Inflammatory macrophage treated with lipopolysaccharide for 1 hour (primary cell): ENCODE measurements around the gene PLEKHH1.
A peak's percentile ranks its signal among the peaks of the same experiment; 100 is the strongest.

Experiments
- DNase-seq, 2 donors: peaks; one replicate each; pipeline ENCODE4 v3.0.0-alpha.2; 2020 to 2022

Gene PLEKHH1

DNA sequence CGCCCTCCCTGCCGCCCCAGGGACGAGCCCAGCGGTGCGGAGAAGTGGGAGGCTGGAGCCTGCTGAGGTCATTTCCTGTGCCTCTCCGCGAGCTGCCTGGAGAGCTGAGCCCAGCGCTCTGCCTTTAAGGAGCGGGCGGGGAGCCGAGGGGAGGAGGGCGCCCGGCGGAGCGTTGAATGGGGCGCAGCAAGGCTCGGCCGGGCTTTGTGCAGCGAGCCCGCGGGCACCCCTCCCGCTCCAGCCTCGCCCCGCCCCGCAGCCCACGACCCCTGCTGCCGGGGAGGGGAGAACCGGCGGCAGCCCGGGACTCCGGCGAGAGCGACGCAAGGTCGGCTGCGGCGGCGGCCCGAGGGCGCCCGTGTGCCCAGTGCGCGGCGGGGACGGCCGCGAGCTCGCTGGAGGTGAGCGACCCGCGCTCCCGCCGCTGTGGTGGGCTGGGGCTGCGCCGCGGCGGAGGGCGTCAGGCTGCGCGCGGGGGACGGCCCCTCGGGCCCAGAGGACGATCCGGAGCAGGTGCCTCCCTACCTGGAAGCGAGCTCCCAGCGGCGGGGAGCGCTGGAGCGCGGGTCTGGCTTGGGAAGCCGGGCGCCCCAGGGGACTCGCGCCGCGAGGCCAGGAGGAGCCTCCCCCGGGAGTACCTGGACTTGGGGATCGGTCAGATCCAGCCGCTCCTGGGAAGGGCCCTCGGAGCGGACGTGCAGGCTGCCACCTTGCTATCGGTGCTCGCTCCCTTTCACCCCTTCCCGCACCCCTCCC lies at the start of gene PLEKHH1:
TSS of gene PLEKHH1 (plus strand) at position 293 of the 756 bp plus-strand sequence. CDS start 8,578 bp downstream, outside the sequence.
- peak; percentile 74 to 78 for DNase-seq

DNA sequence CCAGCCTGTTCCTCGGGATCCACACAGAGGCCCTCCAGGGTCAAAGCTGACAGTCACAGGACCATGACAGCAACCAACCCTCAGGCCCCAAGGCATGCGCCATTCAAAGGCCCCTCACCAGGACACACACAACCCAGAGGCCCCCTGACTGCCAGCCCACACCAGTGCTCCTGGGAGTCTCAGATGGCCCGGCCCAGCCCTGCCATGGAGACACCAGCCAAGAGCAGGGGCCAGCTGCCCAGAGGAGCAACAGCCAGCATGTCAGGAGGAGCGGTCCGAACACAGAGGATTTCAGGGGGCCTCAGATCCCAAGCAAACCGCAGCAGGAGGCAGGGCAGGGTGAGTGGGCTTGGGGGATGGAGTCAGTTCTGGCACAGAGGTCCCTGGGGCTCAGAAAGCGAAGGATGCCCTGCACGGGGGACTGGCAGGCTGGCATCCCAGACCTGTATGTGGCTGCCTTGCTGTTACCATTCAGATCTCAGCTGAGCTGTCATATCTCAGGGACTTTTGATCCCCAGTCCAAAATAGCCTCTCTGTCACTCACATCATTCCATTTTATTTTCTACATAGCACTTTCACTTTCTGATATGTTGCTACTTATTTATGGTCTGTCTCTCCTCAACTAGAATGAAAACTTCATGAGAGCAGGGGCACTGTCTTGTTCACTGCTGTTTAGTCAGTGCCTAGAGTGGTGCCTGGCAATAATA lies 49.4 kb upstream of the PLEKHH1 start:
- DNase-seq: no peak

DNA sequence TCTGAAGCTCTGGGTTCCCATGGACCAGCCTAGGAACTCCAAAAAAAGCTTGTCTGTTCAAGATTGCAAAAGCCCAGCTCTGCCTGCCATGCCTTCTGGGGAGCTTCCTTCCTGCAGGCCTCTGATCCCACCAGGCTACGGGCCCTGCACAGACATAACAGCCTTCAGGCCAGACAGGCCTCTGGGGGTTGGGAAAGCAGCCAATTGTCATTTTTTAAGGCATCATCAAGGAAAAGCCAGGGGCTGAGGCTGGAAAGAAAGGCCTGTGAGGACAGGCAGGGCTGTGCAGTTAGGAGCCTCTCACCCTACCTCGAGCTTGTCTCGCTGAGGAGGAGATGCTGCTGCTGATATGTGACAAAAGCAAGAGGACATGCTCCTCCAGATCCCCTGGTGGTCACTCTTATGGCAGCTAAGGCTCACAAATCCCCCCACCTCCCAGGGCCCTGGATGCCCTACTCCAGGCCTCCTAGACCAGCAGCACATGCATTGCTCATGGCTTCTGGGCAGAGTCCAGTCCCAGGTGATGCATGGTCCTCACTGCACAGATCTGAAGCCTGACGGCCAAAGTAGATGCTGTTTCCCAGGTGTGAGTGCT lies 47.5 kb upstream of the PLEKHH1 start:
- no peak for DNase-seq

DNA sequence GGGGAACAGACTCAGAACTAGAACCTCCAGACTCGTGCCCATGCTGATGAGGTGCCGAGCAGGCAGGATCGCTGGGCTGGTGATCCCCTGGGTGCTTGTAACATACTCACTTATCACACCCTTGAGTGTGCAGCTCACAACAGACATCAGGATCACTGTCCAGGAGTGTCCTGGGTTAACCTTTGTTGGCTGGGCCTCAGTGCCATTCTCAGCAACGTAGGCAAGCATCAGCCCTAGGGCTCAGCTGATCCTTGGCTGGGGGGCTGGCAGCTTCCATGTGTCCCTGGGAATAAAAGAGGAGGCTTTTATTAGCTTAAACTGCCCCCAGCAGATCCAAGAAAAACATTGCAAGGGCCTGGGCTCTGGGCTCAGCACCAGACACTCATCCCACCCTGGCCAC lies 46.2 kb upstream of the PLEKHH1 start:
- DNase-seq: no peak

- DNase-seq: no peak
These were observed 45.8 kb upstream of the PLEKHH1 start for GRCh38 chr14:67487332-67487731.

- DNase-seq: peak; percentile 40 to 61
These were observed 44.9 kb upstream of the PLEKHH1 start, which contains the start of gene TMEM229B for GRCh38 chr14:67487937-67488893. Gene TMEM229B, minus strand, starts transcription at chr14:67488721. Its CDS starts 14,798 bp downstream, at chr14:67473923.

DNA sequence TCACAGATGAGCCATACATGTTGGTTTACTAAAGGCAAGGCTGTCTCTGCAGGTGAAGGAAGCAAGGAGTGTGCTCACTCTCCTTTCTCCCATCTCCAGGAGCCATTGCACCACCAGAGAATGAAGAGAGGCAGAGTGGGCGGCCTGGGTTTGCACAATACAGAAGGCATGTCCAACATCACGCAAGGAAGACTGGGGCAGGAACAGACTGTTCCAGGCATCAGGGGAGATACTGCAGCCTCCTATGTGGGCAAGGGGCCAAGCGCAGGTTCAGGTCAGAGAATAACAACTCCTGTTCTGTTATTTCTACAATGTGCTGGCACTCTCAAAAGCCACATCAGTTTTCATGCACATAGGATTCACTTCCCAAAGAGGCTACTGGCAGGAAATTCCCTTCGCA lies 42.9 kb upstream of the PLEKHH1 start:
- DNase-seq: peak; percentile 56 to 69

GRCh38 chr14:67491285-67491684 lies 41.8 kb upstream of the PLEKHH1 start:
- DNase-seq: no peak

GRCh38 chr14:67491741-67492507 lies 41.2 kb upstream of the PLEKHH1 start:
- DNase-seq: no peak

GRCh38 chr14:67492538-67492937 lies 40.6 kb upstream of the PLEKHH1 start:
- no peak for DNase-seq

DNA sequence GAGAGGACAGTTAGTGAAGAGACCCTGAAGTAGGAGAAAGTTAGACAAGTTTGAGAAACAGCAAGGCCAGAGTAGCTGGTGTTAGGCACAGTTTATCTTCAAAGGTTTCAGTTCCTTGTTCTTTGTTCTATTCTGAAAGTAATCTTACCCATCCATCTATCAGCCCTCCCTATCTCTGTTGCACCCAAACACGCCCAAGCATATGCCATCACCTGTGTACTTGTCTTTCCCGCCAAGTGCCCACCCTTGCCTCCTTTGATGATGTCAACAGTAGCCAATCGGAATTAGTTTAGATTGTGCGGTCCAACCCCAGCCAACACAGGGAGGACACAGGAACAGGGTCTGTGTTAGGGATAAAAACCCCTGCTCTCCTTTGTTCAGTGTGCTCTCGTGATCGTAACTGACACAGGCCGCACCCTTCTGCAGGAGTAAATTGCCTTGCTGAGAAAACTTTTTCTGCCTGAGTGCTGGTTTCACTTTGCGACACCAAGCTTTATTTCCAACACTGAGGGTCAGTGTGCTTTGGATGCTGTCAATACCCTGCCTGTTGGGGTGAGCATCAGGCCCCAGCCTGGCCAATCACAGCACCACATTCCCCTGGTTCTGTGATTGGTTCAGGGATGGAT lies 39.9 kb upstream of the PLEKHH1 start:
- DNase-seq: no peak

DNA sequence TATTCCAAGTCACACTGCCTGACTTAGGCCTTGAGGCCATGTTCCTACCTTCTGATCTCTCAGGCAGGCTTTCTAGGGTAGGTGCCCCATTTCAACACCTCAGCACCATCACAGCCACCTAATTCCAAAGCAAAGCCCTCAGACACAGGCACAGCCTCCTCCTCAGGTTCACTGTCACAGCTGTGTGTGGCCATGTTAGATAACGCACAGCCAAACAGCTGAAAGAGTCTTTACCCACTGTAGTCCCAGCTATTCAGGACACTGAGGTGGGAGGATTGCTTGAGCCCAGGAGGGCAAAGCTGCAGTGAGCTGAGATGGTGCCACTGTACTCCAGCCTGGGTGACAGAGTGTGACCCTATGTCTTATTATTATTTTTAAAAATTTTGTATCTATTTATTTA lies 37.3 kb upstream of the PLEKHH1 start:
- DNase-seq: no peak

DNA sequence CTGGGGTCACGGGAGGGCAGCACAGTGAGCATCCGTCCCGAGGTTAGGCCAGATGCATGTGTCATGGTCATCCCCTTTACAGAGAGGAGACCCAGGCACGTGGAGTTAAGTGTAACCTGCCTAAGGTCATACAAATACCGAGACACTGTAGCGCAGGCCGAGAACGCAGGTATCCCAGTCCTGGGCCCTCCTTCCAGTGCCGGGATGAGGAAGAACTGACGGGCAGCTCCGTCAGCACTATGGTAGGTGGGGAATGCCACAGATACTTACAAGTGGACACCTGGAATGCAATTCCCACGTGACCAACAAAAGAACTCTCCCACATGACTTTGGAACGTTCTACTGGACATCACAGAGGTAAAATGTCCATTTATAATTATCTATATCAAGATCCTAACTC lies 35.9 kb upstream of the PLEKHH1 start:
- no peak for DNase-seq

DNA sequence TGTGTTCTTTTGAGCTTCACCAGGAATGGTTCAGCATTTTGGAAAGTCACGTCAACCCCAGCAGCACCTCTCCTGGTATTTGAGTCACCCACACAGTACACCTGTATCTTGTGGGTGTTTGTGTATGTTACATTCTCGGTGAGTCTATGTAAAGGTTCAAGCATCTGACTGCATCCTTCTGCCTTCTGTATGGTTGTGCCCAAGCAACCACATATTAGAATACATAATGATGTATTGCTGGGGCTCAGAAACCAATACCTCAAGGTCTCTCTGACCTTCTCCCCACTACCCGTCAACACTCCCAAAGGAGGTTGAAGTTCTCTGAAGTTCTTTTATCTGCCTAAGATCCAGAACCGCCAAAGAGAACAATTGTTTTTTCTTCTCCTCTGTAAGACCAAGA lies 35.4 kb upstream of the PLEKHH1 start:
- DNase-seq: no peak

- no peak for DNase-seq
These were observed 32.1 kb upstream of the PLEKHH1 start for GRCh38 chr14:67500981-67501380.

DNA sequence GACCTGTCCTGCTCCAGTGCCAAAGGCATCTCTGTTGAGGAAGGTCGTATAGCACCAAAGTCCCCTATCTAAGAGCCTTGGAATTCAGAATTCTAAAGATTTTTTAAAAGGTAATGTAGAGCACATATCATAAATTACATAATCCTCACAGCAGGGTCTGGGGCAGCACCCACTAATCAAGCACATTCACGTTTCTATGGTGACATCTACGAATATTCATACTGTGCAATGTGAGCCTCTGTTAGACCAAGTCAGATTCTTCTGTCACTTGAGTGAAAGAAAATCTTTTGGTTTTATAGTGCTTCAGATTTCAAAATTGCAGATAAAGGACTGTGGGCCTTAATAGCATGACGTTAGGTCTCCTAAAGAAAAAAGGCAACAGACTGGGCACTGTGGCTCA lies 31.4 kb upstream of the PLEKHH1 start:
- no peak for DNase-seq

GRCh38 chr14:67502867-67503266 lies 30.2 kb upstream of the PLEKHH1 start:
- DNase-seq: no peak

- DNase-seq: no peak
These were observed 29.8 kb upstream of the PLEKHH1 start for GRCh38 chr14:67503331-67503730.

DNA sequence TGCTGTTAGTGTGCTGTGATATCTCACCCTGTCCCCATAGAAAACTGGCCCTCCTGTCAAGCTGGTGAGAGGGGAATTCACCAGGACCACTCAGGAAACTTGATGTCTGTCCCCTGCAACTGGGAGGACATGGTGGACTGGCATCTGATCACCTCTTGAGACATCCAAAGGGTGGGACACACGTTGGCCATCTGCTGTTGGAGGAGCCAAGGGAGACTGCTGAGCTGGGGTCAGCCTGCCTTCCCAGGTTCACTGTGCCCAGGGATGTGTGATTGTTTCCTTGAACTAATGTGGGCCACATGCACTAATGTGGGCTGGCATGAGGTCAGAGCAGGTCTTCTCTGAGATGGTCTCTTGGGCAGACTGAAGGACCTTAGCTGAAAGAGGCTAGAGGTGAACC lies 27.8 kb upstream of the PLEKHH1 start:
- no peak for DNase-seq

DNA sequence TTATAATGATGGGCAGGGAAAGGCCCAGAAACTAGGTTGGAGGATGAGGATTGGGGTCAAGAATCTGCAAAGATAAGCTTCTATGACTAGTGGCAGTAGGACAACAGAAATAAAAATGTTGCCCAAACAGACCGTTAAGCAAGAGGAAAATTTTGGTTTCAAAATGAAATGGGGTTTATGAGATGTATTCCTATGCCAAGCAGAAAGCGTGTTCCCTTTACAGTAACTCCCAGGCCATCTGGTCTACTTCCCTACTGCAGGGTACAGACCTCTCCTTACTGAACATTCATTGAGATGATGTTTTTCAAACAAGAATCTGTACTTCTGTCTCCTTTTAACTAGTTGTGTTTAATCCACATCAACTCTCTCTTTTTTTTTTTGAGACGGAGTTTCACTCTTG lies 24.1 kb upstream of the PLEKHH1 start:
- peak; percentile 57 to 83 for DNase-seq

GRCh38 chr14:67510121-67510520 lies 23.0 kb upstream of the PLEKHH1 start:
- DNase-seq: no peak
